HepG2 (cell line): Measurements from ENCODE around the gene ESF1. TPM values are rescaled to one million over a fixed set of nuclear protein-coding genes. Genes with fewer than 3 reads are reported as not detected.
A peak's percentile ranks its signal among the peaks of the same experiment; 100 is the strongest.

ENCODE experiments used
- ARNTL ChIP-seq: sonication (generic); formaldehyde crosslinking; IDR thresholded peaks from 2 replicates; pipeline ENCODE4 v1.4.0; 2020; ENCODE audit warnings: mild to moderate bottlenecking, missing genetic modification reagents
- CCAR2 ChIP-seq: fragments of 200-400 bp; formaldehyde crosslinking; optimal IDR thresholded peaks from 2 replicates; pipeline ENCODE3; 2018; ENCODE audit warnings: low read depth, mild to moderate bottlenecking, low read length, moderate library complexity
- CREM ChIP-seq, 2 experiments: sonication (generic) in 1 of 2; formaldehyde crosslinking in 1 of 2; IDR thresholded peaks; 2 replicates each; pipeline versions ENCODE4 v1.4.0 to v1.6.1; 2016 to 2020; ENCODE audit warnings: antibody characterized with exemption in 1 of 2, mild to moderate bottlenecking in 1 of 2, missing genetic modification reagents in 1 of 2
- KDM2A ChIP-seq: sonication (generic); formaldehyde crosslinking; IDR thresholded peaks from 2 replicates; pipeline ENCODE4 v1.4.0; 2020; ENCODE audit warnings: low read depth, missing genetic modification reagents, borderline replicate concordance
- MIER3 ChIP-seq: IDR thresholded peaks from 2 replicates; pipeline ENCODE4 v1.6.1; 2016; ENCODE audit warnings: missing compliant biosample characterization, borderline replicate concordance
- NCOR1 ChIP-seq: fragments of 200-600 bp; sonication (generic); IDR thresholded peaks from 2 replicates; pipeline ENCODE4 v1.7.0; 2017; ENCODE audit warnings: antibody characterized with exemption, low read length, borderline replicate concordance
- REPIN1 ChIP-seq: sonication (generic); formaldehyde crosslinking; IDR thresholded peaks from 2 replicates; pipeline ENCODE4 v1.8.0; 2022; ENCODE audit warnings: missing genetic modification reagents, low read depth, mild to moderate bottlenecking, borderline replicate concordance
- RXRB ChIP-seq: IDR thresholded peaks from 2 replicates; pipeline ENCODE4 v1.6.1; 2016; ENCODE audit warnings: borderline replicate concordance, missing genetic modification reagents, missing compliant biosample characterization
- SMARCC2 ChIP-seq: fragments of 450-650 bp; IDR thresholded peaks from 2 replicates; pipeline ENCODE4 v1.6.1; 2017; ENCODE audit warnings: antibody characterized with exemption, mild to moderate bottlenecking
- SNRNP70 ChIP-seq: fragments of 200-400 bp; formaldehyde crosslinking; IDR thresholded peaks from 2 replicates; pipeline ENCODE4 v1.6.1; 2017; ENCODE audit warnings: mild to moderate bottlenecking, low read depth, low read length, moderate library complexity
- ZFP1 ChIP-seq: IDR thresholded peaks from 2 replicates; pipeline ENCODE4 v1.6.1; 2016
- ZMYM2 ChIP-seq: sonication (generic); formaldehyde crosslinking; IDR thresholded peaks from 2 replicates; pipeline ENCODE4 v1.8.0; 2022; ENCODE audit warnings: mild to moderate bottlenecking, missing genetic modification reagents
- ZNF432 ChIP-seq: sonication (generic); formaldehyde crosslinking; IDR thresholded peaks from 2 replicates; pipeline ENCODE4 v1.5.0; 2020; ENCODE audit warnings: missing genetic modification reagents, mild to moderate bottlenecking, borderline replicate concordance
- ZNF460 ChIP-seq: sonication (generic); formaldehyde crosslinking; IDR thresholded peaks from 2 replicates; pipeline ENCODE4 v1.5.1; 2020; ENCODE audit warnings: missing genetic modification reagents, mild to moderate bottlenecking, borderline replicate concordance
- polyA plus RNA-seq, 8 experiments: library from polyadenylated mRNA; depleted of rRNA in 3 of 8; stranded (reverse) in 7 of 8; unstranded in 1 of 8; fragments of >200 nt; fragmentation: Illumina TruSeq in 4 of 8; extraction: Trizol in 4 of 8; gene quantifications; 2 replicates each; pipeline versions ENCODE4 v1.2.1 to v1.2.3, GENCODE V29; 2011 to 2016; ENCODE audit warnings: low read depth in 4 of 8, missing spikeins in 1 of 8, mixed read lengths in 1 of 8; ENCODE audit not compliant: insufficient read depth in 1 of 8
- total RNA-seq, 5 experiments: library from RNA; depleted of rRNA; stranded (reverse); fragments of >200 nt; fragmentation: Illumina TruSeq; extraction: Trizol; gene quantifications; 2 replicates each; pipeline ENCODE4 v1.2.3, GENCODE V29; 2016; ENCODE audit warnings: low read depth in 1 of 5
- TF ChIP-seq, protein P1 (sequence below): sonication (generic); formaldehyde crosslinking; IDR thresholded peaks from 2 replicates; pipeline ENCODE4 v1.4.0; 2020; ENCODE audit warnings: missing genetic modification reagents
- TF ChIP-seq, protein P2 (sequence below): sonication (generic); formaldehyde crosslinking; IDR thresholded peaks from 2 replicates; pipeline ENCODE4 v1.4.0; 2020; ENCODE audit warnings: mild to moderate bottlenecking, missing genetic modification reagents
- TF ChIP-seq, protein P3 (sequence below), 2 experiments: sonication (generic) in 1 of 2; formaldehyde crosslinking in 1 of 2; IDR thresholded peaks; 2 replicates each; pipeline versions ENCODE4 v1.6.1 to v1.9.0; 2014 to 2022; ENCODE audit warnings: antibody characterized with exemption in 1 of 2, borderline replicate concordance in 1 of 2, inconsistent platforms in 1 of 2, low read depth in 1 of 2, missing genetic modification reagents in 1 of 2

Gene ESF1
- total and polyA plus RNA-seq, 2 of the 13 experiments (the other 11 are each of a cell fraction or from before 2014, with no cell fraction given) = 7.3 to 66.9 TPM

DNA sequence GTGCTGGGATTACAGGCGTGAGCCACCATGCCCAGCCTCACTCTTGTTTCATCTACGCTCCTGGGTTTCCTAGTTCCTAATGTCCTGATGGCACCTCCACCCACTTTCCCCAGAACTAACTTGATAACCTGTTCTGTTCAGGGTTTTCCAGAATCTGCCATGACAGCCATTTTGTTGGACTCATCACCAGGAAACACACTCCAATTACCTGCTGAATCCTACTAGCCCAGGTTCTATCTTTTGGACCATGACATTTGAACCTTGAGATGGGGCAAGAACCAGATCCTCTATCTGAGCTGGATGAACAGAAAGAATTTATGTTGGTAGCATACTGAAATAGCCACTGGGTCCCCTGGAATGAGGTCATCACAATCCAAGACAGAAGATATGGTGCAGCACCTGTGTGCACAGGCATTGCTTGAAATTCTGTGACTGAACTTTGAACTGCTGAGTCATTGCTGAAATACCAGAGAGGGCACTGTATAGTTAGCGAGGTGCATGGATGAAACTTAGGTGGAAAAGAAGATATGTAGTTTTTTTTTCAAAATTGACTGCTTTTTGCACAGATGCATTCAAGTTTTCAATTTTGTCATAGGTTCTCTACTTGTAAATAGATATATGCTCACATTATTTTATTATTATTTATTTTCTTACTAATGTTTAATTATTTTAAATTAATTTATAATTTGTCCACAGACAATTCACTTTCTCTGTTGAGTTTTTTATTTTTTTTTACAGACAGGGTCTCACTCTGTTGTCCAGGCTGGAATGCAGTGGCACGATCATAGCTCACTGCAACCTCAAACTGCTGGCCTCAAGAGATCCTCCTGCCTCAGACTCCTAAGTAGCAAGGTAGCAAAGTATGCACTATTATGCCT is 103.2 kb downstream of the ESF1 start (continued):
- TF ChIP-seq, protein P1, sequence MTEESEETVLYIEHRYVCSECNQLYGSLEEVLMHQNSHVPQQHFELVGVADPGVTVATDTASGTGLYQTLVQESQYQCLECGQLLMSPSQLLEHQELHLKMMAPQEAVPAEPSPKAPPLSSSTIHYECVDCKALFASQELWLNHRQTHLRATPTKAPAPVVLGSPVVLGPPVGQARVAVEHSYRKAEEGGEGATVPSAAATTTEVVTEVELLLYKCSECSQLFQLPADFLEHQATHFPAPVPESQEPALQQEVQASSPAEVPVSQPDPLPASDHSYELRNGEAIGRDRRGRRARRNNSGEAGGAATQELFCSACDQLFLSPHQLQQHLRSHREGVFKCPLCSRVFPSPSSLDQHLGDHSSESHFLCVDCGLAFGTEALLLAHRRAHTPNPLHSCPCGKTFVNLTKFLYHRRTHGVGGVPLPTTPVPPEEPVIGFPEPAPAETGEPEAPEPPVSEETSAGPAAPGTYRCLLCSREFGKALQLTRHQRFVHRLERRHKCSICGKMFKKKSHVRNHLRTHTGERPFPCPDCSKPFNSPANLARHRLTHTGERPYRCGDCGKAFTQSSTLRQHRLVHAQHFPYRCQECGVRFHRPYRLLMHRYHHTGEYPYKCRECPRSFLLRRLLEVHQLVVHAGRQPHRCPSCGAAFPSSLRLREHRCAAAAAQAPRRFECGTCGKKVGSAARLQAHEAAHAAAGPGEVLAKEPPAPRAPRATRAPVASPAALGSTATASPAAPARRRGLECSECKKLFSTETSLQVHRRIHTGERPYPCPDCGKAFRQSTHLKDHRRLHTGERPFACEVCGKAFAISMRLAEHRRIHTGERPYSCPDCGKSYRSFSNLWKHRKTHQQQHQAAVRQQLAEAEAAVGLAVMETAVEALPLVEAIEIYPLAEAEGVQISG (CRISPR knock-in tag) = peak; percentile 67
- peak; percentile 32; the same call in 1 of the 2 replicates for TF ChIP-seq ZMYM2 (CRISPR knock-in tag)
- TF ChIP-seq NCOR1 = peak; percentile 86
- TF ChIP-seq ZNF460 = peak; percentile 9; the same call in 1 of the 2 replicates
- no peak for TF ChIP-seq ZNF432
- TF ChIP-seq, protein P2, sequence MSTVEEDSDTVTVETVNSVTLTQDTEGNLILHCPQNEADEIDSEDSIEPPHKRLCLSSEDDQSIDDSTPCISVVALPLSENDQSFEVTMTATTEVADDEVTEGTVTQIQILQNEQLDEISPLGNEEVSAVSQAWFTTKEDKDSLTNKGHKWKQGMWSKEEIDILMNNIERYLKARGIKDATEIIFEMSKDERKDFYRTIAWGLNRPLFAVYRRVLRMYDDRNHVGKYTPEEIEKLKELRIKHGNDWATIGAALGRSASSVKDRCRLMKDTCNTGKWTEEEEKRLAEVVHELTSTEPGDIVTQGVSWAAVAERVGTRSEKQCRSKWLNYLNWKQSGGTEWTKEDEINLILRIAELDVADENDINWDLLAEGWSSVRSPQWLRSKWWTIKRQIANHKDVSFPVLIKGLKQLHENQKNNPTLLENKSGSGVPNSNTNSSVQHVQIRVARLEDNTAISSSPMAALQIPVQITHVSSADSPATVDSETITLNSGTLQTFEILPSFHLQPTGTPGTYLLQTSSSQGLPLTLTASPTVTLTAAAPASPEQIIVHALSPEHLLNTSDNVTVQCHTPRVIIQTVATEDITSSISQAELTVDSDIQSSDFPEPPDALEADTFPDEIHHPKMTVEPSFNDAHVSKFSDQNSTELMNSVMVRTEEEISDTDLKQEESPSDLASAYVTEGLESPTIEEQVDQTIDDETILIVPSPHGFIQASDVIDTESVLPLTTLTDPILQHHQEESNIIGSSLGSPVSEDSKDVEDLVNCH (CRISPR knock-in tag) = no peak
- no peak; the same call in 1 of the 2 replicates for TF ChIP-seq CREM (IDR thresholded peaks at IDR 0.05)
- TF ChIP-seq CREM (CRISPR knock-in tag; IDR thresholded peaks at IDR 0.05) = no peak
- peak; percentile 54; the same call in 1 of the 2 replicates for TF ChIP-seq KDM2A
- peak; percentile 83 for TF ChIP-seq ZFP1
- TF ChIP-seq RXRB (CRISPR knock-in tag) = peak; percentile 80
- no peak for TF ChIP-seq SNRNP70
- no peak for TF ChIP-seq ARNTL (CRISPR knock-in tag)
- TF ChIP-seq, protein P3, sequence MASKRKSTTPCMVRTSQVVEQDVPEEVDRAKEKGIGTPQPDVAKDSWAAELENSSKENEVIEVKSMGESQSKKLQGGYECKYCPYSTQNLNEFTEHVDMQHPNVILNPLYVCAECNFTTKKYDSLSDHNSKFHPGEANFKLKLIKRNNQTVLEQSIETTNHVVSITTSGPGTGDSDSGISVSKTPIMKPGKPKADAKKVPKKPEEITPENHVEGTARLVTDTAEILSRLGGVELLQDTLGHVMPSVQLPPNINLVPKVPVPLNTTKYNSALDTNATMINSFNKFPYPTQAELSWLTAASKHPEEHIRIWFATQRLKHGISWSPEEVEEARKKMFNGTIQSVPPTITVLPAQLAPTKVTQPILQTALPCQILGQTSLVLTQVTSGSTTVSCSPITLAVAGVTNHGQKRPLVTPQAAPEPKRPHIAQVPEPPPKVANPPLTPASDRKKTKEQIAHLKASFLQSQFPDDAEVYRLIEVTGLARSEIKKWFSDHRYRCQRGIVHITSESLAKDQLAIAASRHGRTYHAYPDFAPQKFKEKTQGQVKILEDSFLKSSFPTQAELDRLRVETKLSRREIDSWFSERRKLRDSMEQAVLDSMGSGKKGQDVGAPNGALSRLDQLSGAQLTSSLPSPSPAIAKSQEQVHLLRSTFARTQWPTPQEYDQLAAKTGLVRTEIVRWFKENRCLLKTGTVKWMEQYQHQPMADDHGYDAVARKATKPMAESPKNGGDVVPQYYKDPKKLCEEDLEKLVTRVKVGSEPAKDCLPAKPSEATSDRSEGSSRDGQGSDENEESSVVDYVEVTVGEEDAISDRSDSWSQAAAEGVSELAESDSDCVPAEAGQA (IDR thresholded peaks at IDR 0.05; ENCODE audit: low read depth) = peak; percentile 57; the same call in 1 of the 2 replicates
- TF ChIP-seq, protein P3 (CRISPR knock-in tag; IDR thresholded peaks at IDR 0.05; ENCODE audit: borderline replicate concordance) = no peak
- TF ChIP-seq MIER3 (CRISPR knock-in tag) = peak; percentile 79; the same call in 1 of the 2 replicates
- TF ChIP-seq CCAR2 = no peak
- no peak for TF ChIP-seq REPIN1 (CRISPR knock-in tag)
- peak; percentile 94 for TF ChIP-seq SMARCC2
